HUDEP-2 (cell line): ENCODE measurements around the gene STIMATE.

Source experiments
- DNase-seq, 76 experiments: peaks; one replicate each; lab custom pipeline; 2025; ENCODE audit not compliant: unreplicated experiment in 76 of 76; lab: John Stamatoyannopoulos, UW

Gene STIMATE

GRCh38 chr3:52872245-52872644 lies 25.1 kb downstream of the STIMATE start:
- no peak for DNase-seq

- no peak for DNase-seq
These were observed 25.6 kb downstream of the STIMATE start for GRCh38 chr3:52871761-52872160.

GRCh38 chr3:52870471-52870870 lies 26.9 kb downstream of the STIMATE start:
- DNase-seq: no peak

GRCh38 chr3:52866427-52866826 lies 30.9 kb downstream of the STIMATE start:
- DNase-seq: no peak

- DNase-seq: no peak
These were observed 31.4 kb downstream of the STIMATE start for GRCh38 chr3:52865994-52866393.

GRCh38 chr3:52860424-52860768 lies 37.0 kb downstream of the STIMATE start:
- DNase-seq: no peak

- no peak for DNase-seq
These were observed 37.5 kb downstream of the STIMATE start for GRCh38 chr3:52859686-52860423.

DNA sequence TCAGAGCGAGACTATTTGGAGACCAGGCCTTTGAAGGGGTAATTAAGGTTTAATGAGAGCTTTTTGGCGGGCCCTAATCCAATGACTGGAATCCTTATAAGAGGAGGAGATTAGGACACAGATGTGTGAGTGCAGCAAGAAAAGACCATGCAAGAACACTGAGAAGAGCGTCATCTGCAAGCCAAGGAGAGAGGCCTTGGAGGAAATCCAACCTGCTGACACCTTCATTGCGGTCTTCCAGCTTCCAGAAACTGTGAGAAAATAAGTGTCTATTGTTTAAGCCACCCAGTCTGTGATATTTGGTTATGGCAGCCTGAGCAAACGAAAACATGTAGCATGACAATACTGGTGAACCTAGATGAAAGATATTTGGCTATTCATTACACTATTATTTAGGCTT lies 39.5 kb downstream of the STIMATE start:
- no peak for DNase-seq

DNA sequence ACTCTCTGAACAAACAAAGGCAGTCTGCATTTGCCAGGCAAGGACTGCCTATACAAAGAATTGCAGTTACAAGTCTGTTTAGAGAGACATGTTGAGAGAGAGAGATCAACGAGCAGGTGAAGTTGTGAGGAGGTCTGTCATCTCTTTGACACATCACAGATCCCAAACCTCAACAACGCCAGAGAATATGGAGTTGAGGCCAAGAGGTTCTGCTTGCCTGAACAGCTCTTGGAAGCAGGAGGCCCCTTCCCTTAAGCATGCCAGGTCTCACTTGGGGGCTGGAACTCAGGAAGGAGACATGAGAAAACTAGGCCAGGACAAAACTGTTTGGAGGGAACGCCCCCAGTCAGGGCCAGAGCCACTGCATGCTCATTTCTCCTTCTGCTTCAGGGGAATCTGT lies 40.2 kb downstream of the STIMATE start:
- no peak for DNase-seq

DNA sequence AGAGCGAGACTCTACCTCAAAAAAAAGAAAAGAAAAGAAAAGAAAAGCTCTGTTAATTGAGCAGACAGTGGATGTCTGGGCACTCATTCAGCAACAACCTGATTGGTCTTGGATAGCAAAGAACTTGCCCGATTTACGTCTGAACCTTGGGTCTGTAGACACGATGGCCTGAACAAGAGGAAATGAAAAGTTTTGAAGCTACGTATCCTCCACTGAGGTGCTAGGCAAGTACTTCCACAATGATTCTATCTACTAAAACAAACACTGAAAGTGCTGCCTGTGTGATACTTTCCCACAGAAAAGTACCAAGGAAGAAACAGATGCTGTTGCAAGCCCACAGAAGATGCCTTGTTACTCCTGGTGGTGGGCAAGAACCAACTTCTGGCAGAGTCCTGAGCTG lies 40.7 kb downstream of the STIMATE start:
- no peak for DNase-seq

- DNase-seq: no peak
These were observed 43.3 kb downstream of the STIMATE start for GRCh38 chr3:52854013-52854412.

- DNase-seq: no peak
These were observed 44.9 kb downstream of the STIMATE start for GRCh38 chr3:52852419-52852818.

DNA sequence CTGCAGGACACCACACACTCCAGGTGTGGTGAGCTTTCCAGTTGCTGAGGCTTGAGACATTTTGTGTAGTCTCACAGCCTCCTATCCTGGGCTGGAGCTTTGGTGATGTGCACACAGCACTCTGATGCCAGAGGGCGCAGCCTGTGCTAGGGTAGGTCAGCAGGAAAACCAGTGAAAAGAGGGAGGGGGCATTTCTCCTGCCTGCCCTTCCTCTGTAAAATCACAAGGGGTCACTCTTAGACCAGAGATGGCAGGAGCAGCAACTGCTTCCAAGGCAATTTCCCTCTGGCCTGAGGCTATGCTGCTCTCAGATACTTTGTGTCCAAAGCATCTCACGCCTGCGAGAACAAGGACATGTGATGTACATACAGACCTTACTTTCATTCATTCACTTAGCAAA lies 46.0 kb downstream of the STIMATE start:
- peak in 41 of 76 experiments; percentile 3 to 63 (median 25) for DNase-seq

GRCh38 chr3:52849656-52850055 lies 47.7 kb downstream of the STIMATE start:
- DNase-seq: no peak

GRCh38 chr3:52848617-52849016 lies 48.7 kb downstream of the STIMATE start:
- peak in 2 of 76 experiments; percentile 9 to 10 for DNase-seq

- no peak for DNase-seq
These were observed 49.6 kb downstream of the STIMATE start for GRCh38 chr3:52847726-52848125.

DNA sequence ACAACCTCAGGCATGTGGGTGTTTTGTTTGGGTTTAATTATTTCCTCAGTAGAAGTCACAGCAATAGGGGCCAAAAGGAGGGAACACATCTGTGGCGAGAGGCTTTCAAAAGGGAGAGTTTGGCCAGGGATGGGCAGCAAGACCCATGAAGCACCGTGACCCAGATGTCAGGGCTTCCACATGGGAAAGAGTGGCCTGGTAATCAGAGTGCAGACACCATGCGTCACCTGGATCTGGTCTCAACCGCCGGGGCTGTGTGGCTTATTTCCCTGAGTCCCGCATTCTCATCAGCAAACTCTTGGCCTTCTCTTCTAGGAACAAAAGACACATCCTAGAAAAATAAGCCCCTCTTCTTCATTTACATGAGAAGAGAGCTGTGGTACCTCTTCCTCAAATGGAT lies 50.1 kb downstream of the STIMATE start:
- DNase-seq: no peak

DNA sequence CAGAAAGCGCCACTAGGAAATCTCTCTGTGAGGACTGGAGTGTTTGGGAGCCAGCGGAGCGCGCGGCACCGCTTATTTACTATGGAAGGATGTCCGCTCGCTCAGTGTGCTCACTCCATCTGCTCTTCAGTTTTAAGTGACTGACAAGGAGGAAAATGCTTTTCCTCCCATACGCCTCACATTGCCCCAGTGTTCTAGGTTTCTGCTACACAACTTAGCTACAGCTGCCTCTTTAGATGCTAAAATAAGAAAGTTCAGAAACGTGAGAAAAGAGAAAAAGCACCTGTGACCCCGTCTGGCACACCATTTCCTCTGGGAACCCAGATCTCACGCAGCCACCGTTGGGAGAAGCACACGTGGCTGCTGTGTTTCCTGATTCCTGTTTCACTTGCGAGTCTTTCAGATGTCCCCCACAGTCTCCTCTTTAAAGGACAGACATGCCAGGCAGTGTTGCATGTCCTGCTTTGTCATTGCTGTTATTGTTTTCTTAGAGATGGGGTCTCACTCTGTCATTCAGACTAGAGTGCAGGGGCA lies 50.8 kb downstream of the STIMATE start:
- no peak for DNase-seq

GRCh38 chr3:52845691-52846431 lies 51.5 kb downstream of the STIMATE start:
- peak in 7 of 76 experiments; percentile 3 to 18 (median 6) for DNase-seq

- no peak for DNase-seq
These were observed 52.2 kb downstream of the STIMATE start for GRCh38 chr3:52845157-52845556.

DNA sequence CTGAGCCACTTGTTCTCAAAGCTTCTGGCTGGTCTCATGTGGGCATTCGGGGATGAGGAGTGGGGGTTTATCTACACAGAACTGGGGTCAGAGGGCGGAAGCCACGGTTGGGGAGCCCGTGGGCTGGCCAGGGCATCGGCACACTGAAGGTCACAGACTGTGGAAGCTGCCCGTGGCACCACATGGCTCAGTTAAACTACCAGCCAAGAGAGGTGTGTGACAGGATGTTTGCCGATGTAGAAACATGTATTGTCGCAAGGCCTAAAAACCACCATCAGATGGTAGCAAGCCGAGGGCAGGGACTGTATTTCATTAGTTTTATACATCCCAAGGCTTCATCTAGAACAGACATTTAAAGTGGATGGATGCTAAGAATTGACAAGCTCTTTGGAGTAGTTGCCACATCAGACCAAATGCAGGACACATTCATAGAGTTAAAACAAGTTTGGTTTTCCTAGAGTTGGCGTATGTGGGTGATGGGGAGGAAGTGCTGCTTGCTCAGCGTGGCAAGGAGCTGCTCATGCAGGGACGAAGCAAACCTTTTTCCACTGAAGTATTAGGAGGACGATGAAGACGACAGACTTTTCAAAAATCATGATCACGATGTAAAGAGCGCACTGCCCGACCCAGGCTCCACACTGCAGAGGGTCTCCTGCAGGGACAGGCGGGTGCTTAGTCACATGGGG lies 52.9 kb downstream of the STIMATE start:
- DNase-seq: no peak
